Heart right ventricle (tissue), 16 donors: ENCODE measurements around the gene DDIAS. TPM values are rescaled to one million over a fixed set of nuclear protein-coding genes. Genes with fewer than 3 reads are reported as not detected.
"Not testable (repeated sequence)": the region's sequence is repeated elsewhere in the genome, so short reads cannot be mapped to it uniquely, and the experiment has no call there.

Experiments
- ATAC-seq, 8 donors: fragments of 200-7000 bp; cut with Tn5 transposase; one replicate each; pipeline ENCODE4 v1.9.1; 2020; ENCODE audit warnings: mild to moderate bottlenecking in 8 of 8, moderate library complexity in 8 of 8, moderate number of reproducible peaks in 1 of 8
- DNase-seq, 2 donors: peaks; one replicate each; pipeline ENCODE4 v3.0.0-alpha.2; 2020
- H3K27ac ChIP-seq, 10 donors: fragments of 200-600 bp; sonication (generic) in 2 of 10; one replicate each; pipeline versions ENCODE4 v1.5.0 to v1.8.0; 2020 to 2022; ENCODE audit warnings: mild to moderate bottlenecking in 3 of 10
- H3K27me3 ChIP-seq, 7 donors: fragments of 200-600 bp; one replicate each; pipeline ENCODE4 v1.8.0; 2021 to 2022; ENCODE audit warnings: mild to moderate bottlenecking in 2 of 7
- H3K36me3 ChIP-seq, 9 donors: fragments of 200-600 bp; sonication (generic) in 1 of 9; one replicate each; pipeline versions ENCODE4 v1.5.0 to v1.8.0; 2020 to 2022; ENCODE audit warnings: mild to moderate bottlenecking in 2 of 9
- H3K4me1 ChIP-seq, 9 donors: fragments of 200-600 bp; sonication (generic) in 1 of 9; one replicate each; pipeline versions ENCODE4 v1.5.0 to v1.8.0; 2020 to 2022; ENCODE audit warnings: mild to moderate bottlenecking in 4 of 9
- H3K4me3 ChIP-seq, 10 donors: fragments of 200-600 bp; sonication (generic) in 2 of 10; one replicate each; pipeline versions ENCODE4 v1.5.0 to v1.8.0; 2020 to 2022; ENCODE audit warnings: mild to moderate bottlenecking in 7 of 10, moderate library complexity in 2 of 10
- H3K9me3 ChIP-seq, 11 donors: fragments of 200-600 bp in 10 of 11; sonication (generic) in 2 of 11; one replicate each; pipeline versions ENCODE4 v1.5.0 to v1.8.0; 2013 to 2022; ENCODE audit warnings: mild to moderate bottlenecking in 2 of 11, control low read depth in 1 of 11, moderate library complexity in 1 of 11
- CTCF ChIP-seq, 9 donors: fragments of 200-600 bp; sonication (generic) in 2 of 9; IDR thresholded peaks; one replicate each; pipeline versions ENCODE4 v1.5.0 to v1.8.0; 2021 to 2022; ENCODE audit warnings: antibody characterized with exemption in 9 of 9, mild to moderate bottlenecking in 5 of 9, moderate library complexity in 1 of 9
- WGBS, 2 donors: extraction: QIAGEN DNeasy Blood & Tissue Kit; methylation state at CpG; one replicate each; pipeline ENCODE4 v1.1.7; 2013; ENCODE audit warnings: inconsistent platforms in 1 of 2; 5-methylcytosine and 5-hydroxymethylcytosine counted together
- intact Hi-C, 10 donors: fragments of 100-400 bp; cut with DNase I; formaldehyde crosslinking; loops; one replicate each; pipeline versions ENCODE4 v1.11.1 to v1.14.2; 2022
- polyA plus RNA-seq, 2 donors: library from polyadenylated mRNA; stranded (reverse); fragments of 200-250 nt; gene quantifications; one replicate each; pipeline ENCODE4 v1.2.3, GENCODE V29; 2013
- total RNA-seq, 10 donors: library from RNA; stranded (reverse); fragmentation: NEBNext Ultra II Directional in 3 of 10; extraction: Animal tissue kit (Norgen Biotek cat#: 25700) in 3 of 10; gene quantifications; one replicate each; pipeline versions ENCODE4 v1.2.1 to v1.2.4, GENCODE V29; 2021 to 2023
- donor health status: Arrhythmogenic right ventricular cardiomyopathy.
- donor health status: ischemic (EF 13 %, LVEDD 7.1; RV severe dilation, severe dysfunction).
- donor health status: healthy with polysubstance abuse.
- donor health status: DM: no; HTN: yes; CAD: no.
- donor health status: DM: no; HTN: no; CAD: no.
- donor health status: ischemic (EF 25% LVEDD 6.9; RV normal size, moderate dysfunction).
- donor health status: ischemic (EF 25% LVEDD 5.7; RV mildly dilated, moderate dysfunction).
- donor health status: healthy.
- donor health status: DM: yes; HTN: yes; CAD: no.
- donor health status: Ischemic cardiomyopathy.
- donor health status: ischemic (EF 35%, LVEDD 5.7; RV mildly dilated, moderate dysfunction).
- donor health status: nonischemic (EF 11% LVEDD 7.7; RV severe dilation, severe dysfunction).
- donor health status: DM: yes; HTN: yes; CAD: no.
- donor health status: PGD.
- donor health status: ischemic (EF 29% LVEDD 5.4; RV normal size, mild dysfunction).
- donor health status: nonischemic (EF 23%, LVEDD 6.1; RV moderate dilation, normal function).

Gene DDIAS
- total and polyA plus RNA-seq, 12 donors: 0.13 to 2.4 (median 0.46) TPM

- TF ChIP-seq CTCF (IDR thresholded peaks at IDR 0.05): no peak
- no peak overlapping the region for H3K27ac ChIP-seq
- intact Hi-C loops: no loop called here
- no peaks in the 10 kb centered on the region for H3K27me3 ChIP-seq
- ATAC-seq (no peak), DNase-seq (no peak)
- 96 to 98% methylated on average over 2 of the region's 2 CpGs for WGBS, 2 donors
- H3K9me3 ChIP-seq: no peaks in the 10 kb centered on the region
- H3K36me3 ChIP-seq: no peaks in the 10 kb centered on the region
- no peak overlapping the region for H3K4me3 ChIP-seq
- no peaks in the 10 kb centered on the region for H3K4me1 ChIP-seq
Observed at GRCh38 chr11:82939456-82939855, 37.9 kb downstream of the DDIAS start.

- no peak overlapping the region for H3K4me3 ChIP-seq
- DNase-seq (no peak), ATAC-seq (no peak)
- H3K4me1 ChIP-seq: no peaks in the 10 kb centered on the region
- no peaks in the 10 kb centered on the region for H3K27me3 ChIP-seq
- TF ChIP-seq CTCF (IDR thresholded peaks at IDR 0.05): no peak
- intact Hi-C loops: no loop called here
- 96% methylated on average over 2 of the region's 2 CpGs for WGBS, 2 donors
- no peaks in the 10 kb centered on the region for H3K36me3 ChIP-seq
- no peaks in the 10 kb centered on the region for H3K9me3 ChIP-seq
- H3K27ac ChIP-seq: no peak overlapping the region
Observed at GRCh38 chr11:82942376-82942775, 40.8 kb downstream of the DDIAS start.

- H3K4me1 ChIP-seq, H3K27ac ChIP-seq, H3K27me3 ChIP-seq, ATAC-seq, DNase-seq, H3K36me3 ChIP-seq, H3K4me3 ChIP-seq, H3K9me3 ChIP-seq, intact Hi-C loops: not testable (repeated sequence)
- WGBS, 2 donors: 98 to 100% methylated on average over 1 of the region's 1 CpG
Observed at GRCh38 chr11:82943430-82943829, 41.9 kb downstream of the DDIAS start.

- no peak for TF ChIP-seq CTCF (IDR thresholded peaks at IDR 0.05)
- no peak overlapping the region for H3K27ac ChIP-seq
- ATAC-seq (no peak), DNase-seq (no peak)
- H3K4me3 ChIP-seq: no peak overlapping the region
- H3K27me3 ChIP-seq: no peaks in the 10 kb centered on the region
- intact Hi-C loops: no loop called here
- H3K4me1 ChIP-seq: no peaks in the 10 kb centered on the region
- WGBS, 2 donors: 74 to 79% methylated on average over 2 of the region's 2 CpGs
- H3K36me3 ChIP-seq: no peaks in the 10 kb centered on the region
- H3K9me3 ChIP-seq: peaks cover 0 to 2% (median 0%) of the 10 kb centered on the region in 11 donors
Observed at GRCh38 chr11:82944198-82944597, 42.7 kb downstream of the DDIAS start.

GRCh38 chr11:82945041-82945440, 43.5 kb downstream of the DDIAS start:
- H3K27me3 ChIP-seq, DNase-seq, intact Hi-C loops, ATAC-seq, H3K27ac ChIP-seq, H3K4me1 ChIP-seq, H3K36me3 ChIP-seq, H3K9me3 ChIP-seq, H3K4me3 ChIP-seq: not testable (repeated sequence)
- WGBS, 2 donors: 81 to 82% methylated on average over 1 of the region's 1 CpG

GRCh38 chr11:82945682-82946081, 44.1 kb downstream of the DDIAS start:
- H3K4me3 ChIP-seq: no peak overlapping the region
- H3K9me3 ChIP-seq: peaks cover 0 to 16% (median 0%) of the 10 kb centered on the region in 11 donors
- no peaks in the 10 kb centered on the region for H3K36me3 ChIP-seq
- ATAC-seq (no peak), DNase-seq (no peak)
- no peak for TF ChIP-seq CTCF (IDR thresholded peaks at IDR 0.05)
- intact Hi-C loops: no loop called here
- no peaks in the 10 kb centered on the region for H3K27me3 ChIP-seq
- H3K27ac ChIP-seq: no peak overlapping the region
- no peaks in the 10 kb centered on the region for H3K4me1 ChIP-seq
